Uterus (tissue), 2 donors: ENCODE data around the gene FDX2.

Experiments used
- CTCF ChIP-seq, 4 experiments: fragments of 200-600 bp in 2 of 4; fragments of 450-650 bp in 2 of 4; sonication (generic) in 2 of 4; IDR thresholded peaks; one replicate each; pipeline ENCODE4 v1.5.1; 2016 to 2019; ENCODE audit warnings: antibody characterized with exemption in 4 of 4, mild to moderate bottlenecking in 2 of 4, moderate library complexity in 1 of 4
- POLR2A ChIP-seq, 2 donors: fragments of 450-650 bp; IDR thresholded peaks; one replicate each; pipeline ENCODE4 v1.6.1; 2016; ENCODE audit warnings: antibody characterized with exemption in 2 of 2, mild to moderate bottlenecking in 1 of 2, moderate library complexity in 1 of 2

GRCh38 chr19:10320602-10321416 is 5.0 kb upstream of the FDX2 start:
- TF ChIP-seq CTCF (IDR thresholded peaks at IDR 0.05) (no peak), POLR2A (IDR thresholded peaks at IDR 0.05) (no peak)
